Chondrocyte (in vitro differentiated cells): Measurements from ENCODE around the gene CEP131. TPM values are rescaled to one million over a fixed set of nuclear protein-coding genes. Genes with fewer than 3 reads are reported as not detected.

ENCODE experiments used
- DNase-seq: peaks from one replicate; pipeline ENCODE4 v3.0.0; 2021; ENCODE audit warnings: mixed read lengths, low spot score
- H3K27ac Mint-ChIP-seq: one replicate; pipeline ENCODE4 v1.8.0; 2021; ENCODE audit warnings: mild to moderate bottlenecking, moderate library complexity, mixed read lengths; ENCODE audit not compliant: unreplicated experiment
- H3K27me3 Mint-ChIP-seq: 2 replicates; pipeline ENCODE4 v1.8.0; 2021; ENCODE audit warnings: low read depth, mixed read lengths
- H3K36me3 Mint-ChIP-seq: 2 replicates; pipeline ENCODE4 v1.8.0; 2021; ENCODE audit warnings: low read depth, mixed read lengths
- H3K4me1 Mint-ChIP-seq: 2 replicates; pipeline ENCODE4 v1.8.0; 2021; ENCODE audit warnings: low read depth, mild to moderate bottlenecking, mixed read lengths
- H3K4me3 Mint-ChIP-seq: one replicate; pipeline ENCODE4 v1.8.0; 2021; ENCODE audit warnings: mild to moderate bottlenecking, moderate library complexity, mixed read lengths; ENCODE audit not compliant: unreplicated experiment
- H3K9me3 Mint-ChIP-seq: 2 replicates; pipeline ENCODE4 v1.8.0; 2021; ENCODE audit warnings: low read depth, mixed read lengths
- total RNA-seq: library from RNA; stranded (reverse); gene quantifications from 3 replicates; pipeline ENCODE4 v1.2.1, GENCODE V29; 2021
- TF ChIP-seq, protein P1 (sequence below): fragments of 200-600 bp; sonication (generic); IDR thresholded peaks from 2 replicates; pipeline ENCODE4 v1.5.0; 2021; ENCODE audit warnings: antibody characterized with exemption, mild to moderate bottlenecking, moderate library complexity

Gene CEP131
- total RNA-seq, 1 donor from 2014 or later, result 8.2 TPM

DNA sequence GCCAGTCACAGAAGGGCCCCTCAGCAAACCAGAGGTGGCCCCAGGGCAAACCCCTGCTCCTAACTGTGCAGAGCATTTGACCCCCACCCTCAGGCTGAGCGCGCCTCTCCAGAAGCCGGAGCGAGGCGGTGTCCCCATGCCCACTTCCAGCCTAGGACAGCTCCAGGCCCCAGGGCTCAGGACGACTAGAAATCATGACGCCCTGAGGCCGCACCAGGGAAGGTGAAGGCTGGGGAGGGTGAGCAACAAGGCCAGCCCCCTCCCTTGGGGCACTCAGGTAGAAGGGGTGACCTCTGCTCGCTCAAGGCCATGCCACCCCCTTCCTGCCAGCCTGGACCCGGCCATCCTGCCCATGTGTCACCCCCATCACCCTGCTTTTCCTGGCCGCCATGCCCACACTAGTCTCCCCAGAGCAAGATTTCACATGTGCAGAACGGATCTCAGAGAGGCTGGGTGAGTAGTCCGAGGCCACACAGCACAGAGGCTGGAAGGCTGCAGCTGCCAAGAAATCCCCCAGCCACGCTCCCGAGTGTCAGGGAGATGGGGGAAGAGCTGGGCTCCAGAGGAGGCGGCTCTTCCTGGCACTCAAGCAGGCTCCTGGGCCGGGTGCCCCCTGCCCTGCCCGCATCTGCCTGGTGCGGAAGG lies 59.6 kb downstream of the CEP131 start:
- Mint-ChIP-seq H3K9me3 (no peaks in the 10 kb centered on the region), H3K4me3 (no peak overlapping the region), H3K4me1 (no peaks in the 10 kb centered on the region), H3K27ac (no peak overlapping the region), H3K27me3 (peaks cover 3% of the 10 kb centered on the region), H3K36me3 (no peaks in the 10 kb centered on the region)
- TF ChIP-seq, protein P1, sequence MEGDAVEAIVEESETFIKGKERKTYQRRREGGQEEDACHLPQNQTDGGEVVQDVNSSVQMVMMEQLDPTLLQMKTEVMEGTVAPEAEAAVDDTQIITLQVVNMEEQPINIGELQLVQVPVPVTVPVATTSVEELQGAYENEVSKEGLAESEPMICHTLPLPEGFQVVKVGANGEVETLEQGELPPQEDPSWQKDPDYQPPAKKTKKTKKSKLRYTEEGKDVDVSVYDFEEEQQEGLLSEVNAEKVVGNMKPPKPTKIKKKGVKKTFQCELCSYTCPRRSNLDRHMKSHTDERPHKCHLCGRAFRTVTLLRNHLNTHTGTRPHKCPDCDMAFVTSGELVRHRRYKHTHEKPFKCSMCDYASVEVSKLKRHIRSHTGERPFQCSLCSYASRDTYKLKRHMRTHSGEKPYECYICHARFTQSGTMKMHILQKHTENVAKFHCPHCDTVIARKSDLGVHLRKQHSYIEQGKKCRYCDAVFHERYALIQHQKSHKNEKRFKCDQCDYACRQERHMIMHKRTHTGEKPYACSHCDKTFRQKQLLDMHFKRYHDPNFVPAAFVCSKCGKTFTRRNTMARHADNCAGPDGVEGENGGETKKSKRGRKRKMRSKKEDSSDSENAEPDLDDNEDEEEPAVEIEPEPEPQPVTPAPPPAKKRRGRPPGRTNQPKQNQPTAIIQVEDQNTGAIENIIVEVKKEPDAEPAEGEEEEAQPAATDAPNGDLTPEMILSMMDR, result no peak
- DNase-seq, result no peak

DNA sequence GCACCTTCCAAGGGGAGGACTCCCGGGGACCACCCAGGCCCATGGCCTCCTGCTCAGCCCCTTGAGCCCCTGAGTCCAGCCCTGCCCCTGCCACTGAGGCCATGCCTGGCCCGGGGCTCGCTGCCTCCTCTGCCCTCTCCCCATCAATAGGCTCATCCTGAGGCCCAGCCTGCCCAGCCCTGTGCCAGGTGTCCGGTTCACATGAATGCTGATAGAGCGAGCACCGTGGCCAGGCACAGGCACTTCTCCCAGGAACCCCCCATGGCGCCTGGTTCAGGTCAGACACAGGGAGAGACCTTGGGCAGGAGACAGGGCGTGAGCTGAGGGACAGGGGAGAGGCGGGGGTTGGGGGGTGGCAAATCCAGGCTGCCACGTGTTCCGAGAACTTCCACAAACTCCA lies 60.3 kb downstream of the CEP131 start:
- H3K9me3 Mint-ChIP-seq, result no peaks in the 10 kb centered on the region

DNA sequence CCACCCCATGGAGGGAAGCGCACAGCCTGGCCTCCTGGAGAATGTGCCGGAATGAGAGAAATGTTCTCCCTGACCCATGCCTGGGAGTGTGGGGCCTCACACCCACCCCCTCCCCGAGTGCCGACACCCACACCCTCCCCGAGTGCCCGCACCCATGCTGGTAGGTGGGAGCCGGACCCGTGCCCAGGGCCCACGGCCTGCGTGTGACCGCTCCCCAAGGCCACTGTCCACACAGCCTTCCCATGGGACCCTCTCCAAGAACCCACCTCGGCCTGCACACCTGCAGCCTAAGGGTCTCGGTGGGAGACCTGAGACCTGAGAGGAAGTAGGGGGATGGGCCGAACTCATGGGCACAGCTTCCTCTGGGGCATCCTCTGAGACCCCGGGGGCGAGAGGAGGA lies 60.8 kb downstream of the CEP131 start:
- no peak overlapping the region for H3K4me3 Mint-ChIP-seq
- H3K27ac Mint-ChIP-seq, result no peak overlapping the region
- H3K9me3 Mint-ChIP-seq, result no peaks in the 10 kb centered on the region
- H3K4me1 Mint-ChIP-seq, result no peaks in the 10 kb centered on the region
- no peak for DNase-seq
- H3K36me3 Mint-ChIP-seq, result no peaks in the 10 kb centered on the region
- TF ChIP-seq, protein P1, result no peak
- no peaks in the 10 kb centered on the region for H3K27me3 Mint-ChIP-seq

More for the DNA sequence above, 60.3 kb downstream of the CEP131 start:
- Mint-ChIP-seq H3K27ac (no peak overlapping the region), H3K4me3 (no peak overlapping the region), H3K27me3 (peaks cover 3% of the 10 kb centered on the region), H3K36me3 (no peaks in the 10 kb centered on the region), H3K4me1 (no peaks in the 10 kb centered on the region)
- TF ChIP-seq, protein P1, result no peak
- no peak for DNase-seq

DNA sequence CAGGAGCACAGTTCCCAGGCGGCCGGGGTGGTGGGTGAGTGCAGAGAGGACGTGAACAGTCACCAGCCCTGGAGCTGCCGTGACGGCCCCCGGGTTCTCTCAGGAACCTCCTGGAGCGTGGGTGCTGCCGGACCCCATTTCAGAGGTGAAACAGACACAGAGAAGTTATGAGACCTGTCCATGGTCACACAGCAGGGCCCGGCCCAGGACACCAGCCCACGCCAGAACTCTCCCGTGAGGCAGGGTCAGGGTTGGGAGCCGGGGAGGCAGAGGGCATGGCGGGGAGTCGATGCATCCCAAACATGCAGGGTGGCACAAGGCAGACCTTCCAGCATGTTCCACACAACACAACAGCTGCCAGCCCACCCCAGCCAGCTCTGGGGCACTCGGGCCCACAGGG lies 61.2 kb downstream of the CEP131 start:
- Mint-ChIP-seq H3K27ac (no peak overlapping the region), H3K36me3 (no peaks in the 10 kb centered on the region), H3K4me3 (no peak overlapping the region), H3K9me3 (no peaks in the 10 kb centered on the region), H3K27me3 (no peaks in the 10 kb centered on the region), H3K4me1 (no peaks in the 10 kb centered on the region)
- TF ChIP-seq, protein P1, result no peak
- no peak for DNase-seq

DNA sequence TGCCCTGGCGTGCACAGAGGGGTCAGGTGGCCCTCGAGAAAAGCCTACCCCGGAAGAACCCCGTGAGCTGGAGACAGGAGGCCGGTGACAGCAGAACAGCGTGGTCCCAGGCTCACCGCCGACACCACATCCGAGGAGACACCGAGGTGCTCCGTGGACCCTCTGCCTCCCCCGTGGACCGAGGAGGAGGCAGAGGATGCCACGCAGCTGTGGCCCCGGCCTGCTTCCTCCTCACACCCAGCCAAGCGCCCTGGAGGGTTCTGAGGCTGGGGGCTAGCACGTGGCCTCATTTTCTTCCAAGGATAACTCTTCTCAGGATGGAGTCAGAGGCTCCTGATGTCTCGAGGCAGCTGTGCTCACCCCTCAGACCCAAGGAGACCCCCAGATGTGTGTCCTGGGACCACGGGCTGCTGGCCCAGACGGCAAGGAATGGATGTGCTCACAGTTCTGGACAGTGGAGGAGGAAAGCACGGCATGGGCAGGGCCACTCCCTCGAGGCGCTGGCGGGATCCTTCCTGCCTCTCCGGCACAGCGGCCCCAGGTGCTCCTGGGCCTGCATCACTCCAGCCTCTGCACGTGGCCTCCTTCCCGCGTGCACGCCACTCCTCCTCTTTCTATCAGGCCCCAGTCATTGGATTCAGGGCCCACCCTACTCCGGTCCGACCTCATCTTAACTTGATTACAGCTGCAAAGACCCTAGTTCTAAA lies 61.9 kb downstream of the CEP131 start:
- Mint-ChIP-seq H3K27ac (no peak overlapping the region), H3K36me3 (no peaks in the 10 kb centered on the region), H3K27me3 (no peaks in the 10 kb centered on the region), H3K4me3 (no peak overlapping the region), H3K9me3 (no peaks in the 10 kb centered on the region), H3K4me1 (no peaks in the 10 kb centered on the region)
- DNase-seq, result no peak
- TF ChIP-seq, protein P1, result no peak
